ENCODE data around the gene ARHGAP9. TPM values are rescaled to one million over a fixed set of nuclear protein-coding genes. Genes with fewer than 3 reads are reported as not detected.

Gene ARHGAP9
- total RNA-seq, 1 experiment from 2014 or later, result 2.6 TPM

DNA sequence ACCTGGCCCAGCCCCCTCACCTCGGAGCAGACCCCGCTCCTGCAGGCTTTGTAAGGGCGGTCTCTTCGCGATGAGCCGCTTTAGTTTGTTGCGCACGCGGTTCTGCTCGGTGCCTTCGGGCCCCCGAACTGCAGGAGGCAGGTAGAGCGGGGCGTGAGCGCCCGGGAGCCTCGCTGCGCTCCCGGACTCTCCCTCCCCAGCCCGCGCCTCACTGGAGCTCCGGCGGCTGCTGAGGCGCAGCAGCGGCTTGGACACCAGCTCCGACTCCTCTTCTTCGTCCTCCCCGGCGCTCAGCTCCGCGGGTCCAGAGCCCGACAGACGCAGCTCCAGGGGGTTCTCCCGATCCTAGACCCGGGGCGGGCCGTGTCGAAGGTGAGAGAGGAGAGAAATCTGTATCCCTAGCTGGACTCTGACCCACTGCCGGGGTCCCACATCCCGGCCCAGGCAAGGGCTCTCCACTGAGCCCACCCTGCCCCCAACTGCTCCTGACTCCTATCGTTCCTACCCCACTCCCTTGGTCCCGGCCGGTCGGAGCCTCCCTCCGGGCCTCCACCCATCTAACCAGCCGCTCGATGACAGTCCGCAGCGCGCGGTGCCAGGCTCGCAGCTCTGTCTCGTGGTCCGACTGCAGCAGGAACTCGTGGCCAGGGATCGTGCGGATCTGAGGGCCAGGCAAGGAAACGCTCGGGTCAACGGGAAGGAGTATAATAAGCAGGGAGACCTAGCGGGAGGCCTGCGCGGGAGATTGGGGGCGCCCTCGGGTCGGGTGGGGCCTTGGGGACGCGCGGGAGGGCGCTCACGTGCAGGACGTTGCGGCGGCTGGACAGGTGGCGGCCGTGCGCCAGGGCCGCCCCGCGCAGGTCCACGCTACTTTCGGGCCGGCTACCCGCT is 4.2 kb downstream of the ARHGAP9 start:
- peak; percentile 86 for DNase-seq
- H3K4me3 ChIP-seq (ENCODE audit: insufficient read depth, low read depth, low read length), result peak overlapping the region; percentile 43
- peaks cover 49% of the 10 kb centered on the region for H3K27me3 ChIP-seq (ENCODE audit: control insufficient read depth, insufficient read depth, low read length)
- H3K36me3 ChIP-seq (replicated peaks; ENCODE audit: control insufficient read depth, insufficient read depth, low read length), result no peaks in the 10 kb centered on the region

DNA sequence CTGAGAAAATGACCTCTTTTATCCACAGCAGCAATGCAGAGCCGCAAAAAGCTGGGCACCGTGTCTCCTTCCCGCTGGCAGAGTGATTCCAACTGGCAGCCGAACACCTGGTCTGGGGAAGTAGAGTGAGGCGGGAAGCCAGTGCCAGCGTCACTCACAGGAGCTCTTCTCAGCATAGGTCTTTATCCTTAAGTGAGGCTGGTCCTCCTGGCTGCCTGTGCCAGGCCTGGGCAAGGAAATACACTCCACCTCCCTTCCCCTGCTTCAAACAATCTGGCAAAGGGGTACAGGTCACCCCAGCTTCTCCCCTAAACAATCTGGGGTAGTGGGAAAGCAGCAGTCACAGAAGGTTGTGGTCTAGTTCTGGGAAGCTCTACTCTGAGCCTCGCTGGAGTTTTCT is 4.8 kb downstream of the ARHGAP9 start:
- peaks cover 2% of the 10 kb centered on the region for H3K36me3 ChIP-seq (replicated peaks; ENCODE audit: control insufficient read depth, insufficient read depth, low read length)
- H3K4me3 ChIP-seq (ENCODE audit: insufficient read depth, low read depth, low read length), result peak overlapping the region; percentile 43; the same call in 1 of the 2 replicates
- H3K27me3 ChIP-seq (ENCODE audit: control insufficient read depth, insufficient read depth, low read length), result peaks cover 49% of the 10 kb centered on the region
- DNase-seq, result peak; percentile 54

DNA sequence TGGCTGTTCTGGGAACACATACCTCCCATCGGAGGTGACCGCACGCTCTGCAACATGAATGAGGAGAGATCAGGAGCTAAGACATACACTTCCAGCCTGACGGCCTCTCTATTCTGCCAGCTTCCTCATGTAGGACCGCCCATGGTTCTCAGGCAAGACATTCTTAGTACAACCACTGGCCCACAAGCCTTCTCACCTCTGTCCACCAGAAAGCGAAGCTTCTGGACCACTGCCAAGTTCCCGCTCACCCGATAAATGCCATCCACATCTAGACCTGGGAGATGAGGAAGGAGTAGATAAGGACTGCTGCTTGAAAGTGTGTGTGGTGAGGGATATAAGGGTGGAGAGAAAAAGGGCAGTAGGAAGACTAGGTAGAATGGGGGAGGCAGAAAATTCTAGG is 5.2 kb downstream of the ARHGAP9 start:
- Histone ChIP-seq H3K4me3 (ENCODE audit: insufficient read depth, low read depth, low read length) (no peak overlapping the region), H3K36me3 (replicated peaks; ENCODE audit: control insufficient read depth, insufficient read depth, low read length) (peaks cover 2% of the 10 kb centered on the region), H3K27me3 (ENCODE audit: control insufficient read depth, insufficient read depth, low read length) (peaks cover 49% of the 10 kb centered on the region)
- DNase-seq, result no peak

DNA sequence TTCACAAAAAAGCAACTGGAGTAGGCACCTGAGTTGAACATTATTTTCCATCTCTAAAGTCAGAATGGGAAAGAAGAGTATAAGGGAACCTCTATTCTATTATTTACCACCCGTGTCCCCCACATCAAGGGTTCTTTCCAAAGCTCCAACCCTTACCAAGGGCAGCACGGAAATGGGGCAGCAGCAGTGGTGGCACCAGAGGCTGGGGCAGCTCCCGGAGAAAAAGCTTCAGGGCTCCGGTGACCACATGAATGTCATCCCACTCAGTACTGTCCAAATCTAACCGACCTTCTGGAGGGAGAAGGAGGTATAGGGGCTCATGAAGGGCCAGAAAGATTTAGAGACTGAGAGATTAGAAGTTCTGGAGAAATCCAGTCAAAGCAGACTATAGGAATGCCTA is 5.8 kb downstream of the ARHGAP9 start:
- peaks cover 2% of the 10 kb centered on the region for H3K36me3 ChIP-seq (replicated peaks; ENCODE audit: control insufficient read depth, insufficient read depth, low read length)
- H3K4me3 ChIP-seq (ENCODE audit: insufficient read depth, low read depth, low read length), result no peak overlapping the region
- DNase-seq, result no peak
- peaks cover 49% of the 10 kb centered on the region for H3K27me3 ChIP-seq (ENCODE audit: control insufficient read depth, insufficient read depth, low read length)

DNA sequence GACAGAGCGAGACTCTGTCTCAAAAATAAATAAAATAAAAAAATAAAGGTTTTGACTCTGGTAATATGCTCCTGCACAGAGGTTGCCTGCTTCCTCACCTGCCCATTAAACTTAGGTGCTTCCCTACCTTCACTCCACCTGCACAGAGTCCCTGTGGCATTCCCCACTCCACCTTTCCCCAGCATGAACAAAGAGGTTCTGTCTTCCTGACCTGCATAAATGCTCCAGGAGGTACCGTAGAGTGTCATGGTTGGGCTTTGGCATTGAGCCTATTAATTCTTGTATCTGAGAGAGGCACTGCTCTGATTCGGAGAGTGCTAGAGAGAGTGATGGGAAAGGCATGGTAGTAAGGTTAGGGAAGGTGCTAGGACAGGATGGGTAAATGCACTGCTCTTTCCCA is 6.3 kb downstream of the ARHGAP9 start:
- Histone ChIP-seq H3K36me3 (replicated peaks; ENCODE audit: control insufficient read depth, insufficient read depth, low read length) (peaks cover 2% of the 10 kb centered on the region), H3K27me3 (ENCODE audit: control insufficient read depth, insufficient read depth, low read length) (peaks cover 49% of the 10 kb centered on the region), H3K4me3 (ENCODE audit: insufficient read depth, low read depth, low read length) (no peak overlapping the region)
- DNase-seq, result peak; percentile 13

DNA sequence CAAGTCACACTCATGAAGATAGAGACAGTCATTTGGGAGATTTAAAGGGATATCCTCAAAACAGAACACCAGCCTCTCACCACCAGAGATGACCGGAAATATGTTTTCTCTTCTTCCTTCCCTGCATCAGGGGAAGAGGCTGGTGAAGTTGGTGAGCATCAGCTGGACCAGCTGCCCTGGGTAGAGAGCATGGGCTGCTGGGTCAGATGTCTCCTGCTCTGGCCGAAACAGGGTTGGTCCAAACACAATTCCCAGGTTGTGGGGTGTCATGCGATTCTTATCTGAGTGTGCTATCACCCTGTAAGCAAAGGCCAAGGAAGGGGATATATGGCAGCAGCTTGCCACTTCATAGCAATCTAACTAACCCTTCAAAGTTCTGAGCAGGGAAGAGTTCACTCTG is 7.3 kb downstream of the ARHGAP9 start:
- H3K27me3 ChIP-seq (ENCODE audit: control insufficient read depth, insufficient read depth, low read length), result peaks cover 49% of the 10 kb centered on the region
- no peak overlapping the region for H3K4me3 ChIP-seq (ENCODE audit: insufficient read depth, low read depth, low read length)
- peaks cover 2% of the 10 kb centered on the region for H3K36me3 ChIP-seq (replicated peaks; ENCODE audit: control insufficient read depth, insufficient read depth, low read length)
- no peak for DNase-seq

DNA sequence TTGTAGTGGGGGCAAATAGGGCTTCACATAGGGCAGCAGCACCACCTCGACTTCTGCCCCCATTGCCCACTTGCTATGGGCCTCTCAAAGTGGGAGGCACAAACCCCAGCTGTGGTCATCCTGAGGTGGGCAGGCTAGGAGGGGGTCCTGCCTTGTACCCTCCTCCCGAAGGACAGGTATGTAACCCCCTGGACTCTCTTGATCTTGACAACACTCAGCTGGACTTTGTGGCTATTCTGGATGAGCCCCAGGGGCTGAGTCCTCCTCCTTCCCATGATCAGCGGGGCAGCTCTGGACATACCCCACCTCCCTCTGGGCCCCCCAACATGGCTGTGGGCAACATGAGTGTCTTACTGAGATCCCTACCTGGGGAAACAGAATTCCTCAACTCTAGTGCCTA is 8.0 kb downstream of the ARHGAP9 start:
- DNase-seq, result no peak
- Histone ChIP-seq H3K36me3 (replicated peaks; ENCODE audit: control insufficient read depth, insufficient read depth, low read length) (peaks cover 2% of the 10 kb centered on the region), H3K27me3 (ENCODE audit: control insufficient read depth, insufficient read depth, low read length) (peaks cover 42% of the 10 kb centered on the region), H3K4me3 (ENCODE audit: insufficient read depth, low read depth, low read length) (no peak overlapping the region)

DNA sequence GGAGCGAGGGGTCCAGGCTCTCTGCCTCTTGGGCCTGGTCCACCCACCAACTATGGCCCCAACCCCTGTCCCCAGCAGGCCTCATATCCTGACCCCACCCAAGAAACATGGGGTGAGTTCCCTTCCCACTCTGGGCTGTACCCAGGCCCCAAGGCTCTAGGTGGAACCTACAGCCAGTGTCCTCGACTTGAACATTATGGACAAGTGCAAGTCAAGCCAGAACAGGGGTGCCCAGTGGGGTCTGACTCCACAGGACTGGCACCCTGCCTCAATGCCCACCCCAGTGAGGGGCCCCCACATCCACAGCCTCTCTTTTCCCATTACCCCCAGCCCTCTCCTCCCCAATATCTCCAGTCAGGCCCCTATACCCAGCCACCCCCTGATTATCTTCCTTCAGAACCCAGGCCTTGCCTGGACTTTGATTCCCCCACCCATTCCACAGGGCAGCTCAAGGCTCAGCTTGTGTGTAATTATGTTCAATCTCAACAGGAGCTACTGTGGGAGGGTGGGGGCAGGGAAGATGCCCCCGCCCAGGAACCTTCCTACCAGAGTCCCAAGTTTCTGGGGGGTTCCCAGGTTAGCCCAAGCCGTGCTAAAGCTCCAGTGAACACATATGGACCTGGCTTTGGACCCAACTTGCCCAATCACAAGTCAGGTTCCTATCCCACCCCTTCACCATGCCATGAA is 8.6 kb downstream of the ARHGAP9 start:
- no peak for DNase-seq
- peaks cover 37% of the 10 kb centered on the region for H3K27me3 ChIP-seq (ENCODE audit: control insufficient read depth, insufficient read depth, low read length)

DNA sequence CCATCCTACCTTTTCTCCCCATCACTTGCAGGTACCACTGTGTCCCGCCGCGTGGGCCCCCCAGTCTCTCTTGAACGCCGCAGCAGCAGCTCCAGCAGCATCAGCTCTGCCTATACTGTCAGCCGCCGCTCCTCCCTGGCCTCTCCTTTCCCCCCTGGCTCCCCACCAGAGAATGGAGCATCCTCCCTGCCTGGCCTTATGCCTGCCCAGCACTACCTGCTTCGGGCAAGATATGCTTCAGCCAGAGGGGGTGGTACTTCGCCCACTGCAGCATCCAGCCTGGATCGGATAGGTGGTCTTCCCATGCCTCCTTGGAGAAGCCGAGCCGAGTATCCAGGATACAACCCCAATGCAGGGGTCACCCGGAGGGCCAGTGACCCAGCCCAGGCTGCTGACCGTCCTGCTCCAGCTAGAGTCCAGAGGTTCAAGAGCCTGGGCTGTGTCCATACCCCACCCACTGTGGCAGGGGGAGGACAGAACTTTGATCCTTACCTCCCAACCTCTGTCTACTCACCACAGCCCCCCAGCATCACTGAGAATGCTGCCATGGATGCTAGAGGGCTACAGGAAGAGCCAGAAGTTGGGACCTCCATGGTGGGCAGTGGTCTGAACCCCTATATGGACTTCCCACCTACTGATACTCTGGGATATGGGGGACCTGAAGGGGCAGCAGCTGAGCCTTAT is 9.2 kb downstream of the ARHGAP9 start:
- Histone ChIP-seq H3K4me3 (ENCODE audit: insufficient read depth, low read depth, low read length) (no peak overlapping the region), H3K36me3 (replicated peaks; ENCODE audit: control insufficient read depth, insufficient read depth, low read length) (peaks cover 2% of the 10 kb centered on the region), H3K27me3 (ENCODE audit: control insufficient read depth, insufficient read depth, low read length) (peaks cover 30% of the 10 kb centered on the region)
- no peak for DNase-seq

More for the DNA sequence above, 8.6 kb downstream of the ARHGAP9 start:
- Histone ChIP-seq H3K36me3 (replicated peaks; ENCODE audit: control insufficient read depth, insufficient read depth, low read length) (peaks cover 2% of the 10 kb centered on the region), H3K4me3 (ENCODE audit: insufficient read depth, low read depth, low read length) (no peak overlapping the region)

DNA sequence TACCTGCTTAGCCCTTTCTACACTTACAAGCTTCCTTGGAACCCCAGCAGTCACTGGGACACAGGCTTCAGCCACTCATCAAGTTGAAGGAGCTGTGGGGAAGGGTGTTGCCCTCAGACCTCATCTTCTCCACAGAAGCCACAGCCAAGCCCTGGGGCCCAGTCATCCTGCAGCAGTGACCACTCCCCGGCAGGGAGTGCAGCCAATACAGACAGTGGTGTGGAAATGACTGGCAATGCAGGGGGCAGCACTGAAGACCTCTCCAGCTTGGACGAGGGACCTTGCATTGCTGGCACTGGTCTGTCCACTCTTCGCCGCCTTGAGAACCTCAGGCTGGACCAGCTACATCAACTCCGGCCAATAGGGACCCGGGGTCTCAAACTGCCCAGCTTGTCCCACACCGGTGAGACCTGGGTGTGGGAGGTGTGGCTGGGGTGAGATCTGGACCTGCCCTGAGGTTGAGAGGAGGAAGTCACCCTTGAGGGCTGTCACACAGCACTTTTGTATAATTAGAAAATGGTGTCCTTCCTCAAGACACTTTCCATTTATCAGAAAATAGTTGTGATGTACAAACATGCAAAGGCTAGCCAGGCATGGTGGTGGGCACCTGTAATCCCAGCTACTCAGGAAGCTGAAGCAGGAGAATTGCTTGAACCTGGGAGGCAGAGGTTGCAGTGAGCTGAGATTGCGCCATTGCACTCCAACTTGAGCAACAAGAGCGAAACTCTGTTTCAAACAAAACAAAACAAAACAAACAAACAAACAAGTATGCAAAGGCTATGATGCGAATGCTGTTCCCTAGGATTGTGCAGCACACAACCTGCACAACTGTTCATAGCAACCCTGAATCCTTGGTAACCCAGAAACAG is 10.1 kb downstream of the ARHGAP9 start:
- peaks cover 2% of the 10 kb centered on the region for H3K36me3 ChIP-seq (replicated peaks; ENCODE audit: control insufficient read depth, insufficient read depth, low read length)
- DNase-seq, result no peak
- no peak overlapping the region for H3K4me3 ChIP-seq (ENCODE audit: insufficient read depth, low read depth, low read length)
- peaks cover 21% of the 10 kb centered on the region for H3K27me3 ChIP-seq (ENCODE audit: control insufficient read depth, insufficient read depth, low read length)

DNA sequence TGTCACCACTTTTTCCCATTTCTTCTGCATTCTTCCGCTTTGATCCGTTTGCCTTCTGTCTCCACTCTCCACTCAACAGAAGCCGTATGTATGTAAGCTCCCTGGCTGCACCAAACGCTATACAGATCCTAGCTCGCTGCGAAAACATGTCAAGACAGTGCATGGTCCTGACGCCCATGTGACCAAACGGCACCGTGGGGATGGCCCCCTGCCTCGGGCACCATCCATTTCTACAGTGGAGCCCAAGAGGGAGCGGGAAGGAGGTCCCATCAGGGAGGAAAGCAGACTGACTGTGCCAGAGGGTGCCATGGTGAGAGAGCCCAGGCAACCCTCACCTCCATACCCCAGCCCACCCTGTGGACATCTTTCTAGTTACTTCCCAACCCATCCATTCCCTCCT is 11.8 kb downstream of the ARHGAP9 start:
- DNase-seq, result no peak
- peaks cover 2% of the 10 kb centered on the region for H3K36me3 ChIP-seq (replicated peaks; ENCODE audit: control insufficient read depth, insufficient read depth, low read length)
- peaks cover 7% of the 10 kb centered on the region; the same call in 1 of the 2 replicates for H3K27me3 ChIP-seq (ENCODE audit: control insufficient read depth, insufficient read depth, low read length)
- no peak overlapping the region for H3K4me3 ChIP-seq (ENCODE audit: insufficient read depth, low read depth, low read length)

DNA sequence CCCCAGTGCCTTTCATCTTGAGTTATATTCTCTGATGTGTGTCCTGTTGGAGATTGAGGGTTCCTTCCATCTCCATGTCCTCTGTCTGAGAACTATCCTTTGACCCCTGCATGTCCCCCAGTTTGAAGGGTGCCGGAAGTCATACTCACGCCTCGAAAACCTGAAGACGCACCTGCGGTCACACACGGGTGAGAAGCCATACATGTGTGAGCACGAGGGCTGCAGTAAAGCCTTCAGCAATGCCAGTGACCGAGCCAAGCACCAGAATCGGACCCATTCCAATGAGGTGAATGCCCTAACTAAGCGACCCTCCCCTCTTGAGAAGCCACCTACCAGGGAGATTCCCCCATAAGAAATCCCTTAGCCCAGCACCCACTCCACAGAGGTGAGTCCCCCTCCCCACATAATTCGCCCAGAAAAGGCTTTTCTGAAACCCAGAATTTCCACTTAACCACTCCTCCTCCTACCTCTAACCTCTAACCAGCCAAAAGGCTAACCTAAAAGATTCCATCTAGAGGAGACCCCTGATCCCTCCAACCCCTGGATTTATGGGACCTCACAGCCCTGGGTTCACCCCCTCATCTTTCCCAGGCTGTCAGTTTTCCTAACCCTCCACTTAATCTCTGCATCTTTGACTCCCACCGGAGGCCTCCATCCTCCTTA is 12.3 kb downstream of the ARHGAP9 start:
- Histone ChIP-seq H3K4me3 (ENCODE audit: insufficient read depth, low read depth, low read length) (no peak overlapping the region), H3K36me3 (replicated peaks; ENCODE audit: control insufficient read depth, insufficient read depth, low read length) (peaks cover 2% of the 10 kb centered on the region), H3K27me3 (ENCODE audit: control insufficient read depth, insufficient read depth, low read length) (peaks cover 3% of the 10 kb centered on the region; the same call in 1 of the 2 replicates)
- no peak for DNase-seq

DNA sequence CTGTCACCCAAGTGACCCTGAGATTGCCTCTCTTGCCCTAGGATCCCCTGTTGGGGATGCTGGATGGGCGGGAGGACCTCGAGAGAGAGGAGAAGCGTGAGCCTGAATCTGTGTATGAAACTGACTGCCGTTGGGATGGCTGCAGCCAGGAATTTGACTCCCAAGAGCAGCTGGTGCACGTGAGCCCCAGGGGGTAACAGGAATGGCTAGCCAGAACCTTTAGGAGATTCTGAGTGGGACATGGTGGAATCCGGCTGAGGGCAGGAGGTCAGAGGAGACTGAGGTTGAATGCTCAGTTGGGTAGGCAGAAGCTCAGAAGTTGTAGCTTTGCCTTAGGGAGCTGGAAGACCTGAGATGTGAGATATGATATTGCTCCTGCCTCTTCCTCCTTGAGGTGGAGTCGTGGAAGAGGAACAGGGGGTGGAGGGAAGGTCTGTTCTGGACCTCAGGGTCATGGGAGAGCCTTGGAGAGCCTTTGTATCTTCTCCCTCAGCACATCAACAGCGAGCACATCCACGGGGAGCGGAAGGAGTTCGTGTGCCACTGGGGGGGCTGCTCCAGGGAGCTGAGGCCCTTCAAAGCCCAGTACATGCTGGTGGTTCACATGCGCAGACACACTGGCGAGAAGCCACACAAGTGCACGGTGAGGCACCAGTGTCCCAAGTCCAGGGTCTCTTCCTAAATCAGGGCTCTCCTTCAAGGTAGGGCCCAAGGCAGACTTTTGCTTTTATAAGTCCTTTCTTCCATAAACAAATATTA is 13.7 kb downstream of the ARHGAP9 start:
- peaks cover 2% of the 10 kb centered on the region for H3K36me3 ChIP-seq (replicated peaks; ENCODE audit: control insufficient read depth, insufficient read depth, low read length)
- no peak for DNase-seq
- H3K27me3 ChIP-seq (ENCODE audit: control insufficient read depth, insufficient read depth, low read length), result peaks cover under 1% of the 10 kb centered on the region; the same call in 1 of the 2 replicates
- no peak overlapping the region for H3K4me3 ChIP-seq (ENCODE audit: insufficient read depth, low read depth, low read length)
